IMR-90 (cell line): ENCODE results near the gene MAP1LC3C. TPM values are rescaled to one million over a fixed set of nuclear protein-coding genes. Genes with fewer than 3 reads are reported as not detected.

Experiments used
- ATAC-seq: fragments of 200-7000 bp; cut with Tn5 transposase; 2 replicates; pipeline ENCODE4 v1.9.1; 2020; ENCODE audit warnings: low read depth, mild to moderate bottlenecking, moderate library complexity
- BruUV-seq: library from RNA; stranded (reverse); fragments of 400-500 nt; replicated peaks from 2 replicates; lab custom pipeline; 2021; lab: Mats Ljungman, UMichigan
- CTCF ChIA-PET: fragments of 300-600 bp; formaldehyde crosslinking; extraction: SDS; loops from one replicate; lab custom pipeline; 2021; ENCODE audit warnings: antibody characterized with exemption; lab: Yijun Ruan, JAX
- POLR2A ChIA-PET: fragments of 300-600 bp; sonication (Branson Sonifier 250); formaldehyde crosslinking; loops from one replicate; lab custom pipeline; 2022; ENCODE audit warnings: antibody characterized with exemption; ENCODE audit not compliant: unreplicated experiment; lab: Charles Lee
- DNase-seq: peaks from one replicate; pipeline ENCODE4 v3.0.0; 2013
- H2AFZ ChIP-seq: replicated peaks from 2 replicates; pipeline ENCODE3; 2013; ENCODE audit warnings: low read length, mild to moderate bottlenecking; ENCODE audit not compliant: poor library complexity
- H2AK5ac ChIP-seq: 2 replicates; pipeline ENCODE4 v1.6.1; 2013; ENCODE audit warnings: low read depth, low read length, inconsistent platforms
- H2AK9ac ChIP-seq: replicated peaks from 2 replicates; pipeline ENCODE3; 2013; ENCODE audit warnings: mild to moderate bottlenecking, low read depth, low read length, moderate library complexity; ENCODE audit not compliant: poor library complexity
- H2BK120ac ChIP-seq: 2 replicates; pipeline ENCODE4 v1.6.1; 2013; ENCODE audit warnings: low read depth, low read length, inconsistent platforms
- H2BK15ac ChIP-seq: 3 replicates; pipeline ENCODE4 v1.6.1; 2013; ENCODE audit warnings: low read depth, low read length, inconsistent platforms
- H2BK20ac ChIP-seq: 2 replicates; pipeline ENCODE4 v1.6.1; 2013; ENCODE audit warnings: low read depth, mild to moderate bottlenecking, inconsistent platforms, low read length, moderate library complexity
- H2BK5ac ChIP-seq: 2 replicates; pipeline ENCODE4 v1.6.1; 2013; ENCODE audit warnings: mild to moderate bottlenecking, low read depth, low read length, inconsistent platforms; ENCODE audit not compliant: poor library complexity, severe bottlenecking
- H3K14ac ChIP-seq: replicated peaks from 2 replicates; pipeline ENCODE4 v1.6.1; 2013; ENCODE audit warnings: low read depth, low read length, inconsistent platforms
- H3K18ac ChIP-seq: 2 replicates; pipeline ENCODE4 v1.6.1; 2013; ENCODE audit warnings: low read depth, low read length, control low read depth
- H3K23ac ChIP-seq: 2 replicates; pipeline ENCODE4 v1.6.1; 2013; ENCODE audit warnings: low read depth, low read length, inconsistent platforms
- H3K27ac ChIP-seq: 2 replicates; pipeline ENCODE4 v1.5.1; 2013; ENCODE audit warnings: mild to moderate bottlenecking, control low read depth, low read length; ENCODE audit not compliant: insufficient read depth
- H3K27me3 ChIP-seq: 2 replicates; pipeline ENCODE4 v1.6.1; 2013; ENCODE audit warnings: low read length; ENCODE audit not compliant: control insufficient read depth, insufficient read depth
- H3K36me3 ChIP-seq: 2 replicates; pipeline ENCODE4 v1.6.1; 2013; ENCODE audit warnings: low read length, mixed read lengths; ENCODE audit not compliant: control insufficient read depth, insufficient read depth
- H3K4ac ChIP-seq: 2 replicates; pipeline ENCODE4 v1.6.1; 2013; ENCODE audit warnings: low read depth, low read length, inconsistent platforms
- H3K4me1 ChIP-seq: 2 replicates; pipeline ENCODE4 v1.6.1; 2013; ENCODE audit warnings: low read length, mixed read lengths; ENCODE audit not compliant: control insufficient read depth, insufficient read depth
- H3K4me2 ChIP-seq: 2 replicates; pipeline ENCODE4 v1.6.1; 2013; ENCODE audit warnings: low read depth, mild to moderate bottlenecking, control low read depth, low read length, moderate library complexity
- H3K4me3 ChIP-seq: 2 replicates; pipeline ENCODE4 v1.5.1; 2013; ENCODE audit warnings: low read depth, mild to moderate bottlenecking, control low read depth, low read length, moderate library complexity; ENCODE audit not compliant: insufficient read depth
- H3K56ac ChIP-seq: 2 replicates; pipeline ENCODE4 v1.6.1; 2013; ENCODE audit warnings: low read length, inconsistent platforms; ENCODE audit not compliant: insufficient read depth; ENCODE audit errors: extremely low read depth
- H3K79me1 ChIP-seq, 2 experiments: 2 replicates each; pipeline ENCODE4 v1.6.1; 2013; ENCODE audit warnings: low read length in 2 of 2, inconsistent platforms in 1 of 2, low read depth in 1 of 2
- H3K9ac ChIP-seq: 2 replicates; pipeline ENCODE4 v1.6.1; 2013; ENCODE audit warnings: low read depth, low read length, control low read depth
- H3K9me1 ChIP-seq: 2 replicates; pipeline ENCODE4 v1.6.1; 2013; ENCODE audit warnings: low read length, inconsistent platforms; ENCODE audit not compliant: insufficient read depth
- H3K9me3 ChIP-seq: 2 replicates; pipeline ENCODE4 v1.6.1; 2013; ENCODE audit warnings: low read length; ENCODE audit not compliant: control insufficient read depth, insufficient read depth
- H4K20me1 ChIP-seq: 2 replicates; pipeline ENCODE4 v1.6.1; 2013; ENCODE audit warnings: low read length, inconsistent platforms; ENCODE audit not compliant: insufficient read depth
- H4K5ac ChIP-seq: 2 replicates; pipeline ENCODE4 v1.6.1; 2013; ENCODE audit warnings: mild to moderate bottlenecking, low read depth, low read length, control low read depth
- H4K8ac ChIP-seq, 2 experiments: 2 replicates each; pipeline ENCODE4 v1.6.1; 2013; ENCODE audit warnings: low read depth in 2 of 2, low read length in 2 of 2, control low read depth in 1 of 2, inconsistent platforms in 1 of 2
- H4K91ac ChIP-seq: 2 replicates; pipeline ENCODE4 v1.6.1; 2013; ENCODE audit warnings: low read depth, low read length, inconsistent platforms; ENCODE audit not compliant: insufficient read depth
- CHD1 ChIP-seq: IDR thresholded peaks from 2 replicates; pipeline ENCODE4 v1.6.1; 2012; ENCODE audit warnings: low read depth, low read length, improper control_type of control experiment
- CTCF ChIP-seq: conservative IDR thresholded peaks from 2 replicates; pipeline ENCODE4 v1.5.1; 2012; ENCODE audit warnings: mild to moderate bottlenecking, low read depth, low read length, improper control_type of control experiment
- ELK1 ChIP-seq: fragments of 150-350 bp; IDR thresholded peaks from 2 replicates; pipeline ENCODE4 v1.6.1; 2016; ENCODE audit warnings: low read depth, mild to moderate bottlenecking, low read length, moderate library complexity, borderline replicate concordance
- POLR2A ChIP-seq: IDR thresholded peaks from 2 replicates; pipeline ENCODE4 v1.6.1; 2012; ENCODE audit warnings: mild to moderate bottlenecking, low read depth, low read length
- RFX5 ChIP-seq: IDR thresholded peaks from 2 replicates; pipeline ENCODE4 v1.8.0; 2012; ENCODE audit warnings: low read depth, mild to moderate bottlenecking, low read length, moderate library complexity
- USF2 ChIP-seq: fragments of 150-350 bp; IDR thresholded peaks from 2 replicates; pipeline ENCODE4 v1.6.1; 2017; ENCODE audit warnings: mild to moderate bottlenecking, antibody characterized with exemption, low read length, low read depth
- WGBS, 2 experiments: methylation state at CpG; one replicate each; pipeline versions ENCODE4 v1.1.5 to v1.1.7; 2013; ENCODE audit warnings: missing lambda C conversion rate in 2 of 2; ENCODE audit not compliant: insufficient read length in 1 of 2; ENCODE audit errors: extremely low coverage in 2 of 2; 5-methylcytosine and 5-hydroxymethylcytosine counted together
- dilution Hi-C: fragments of 300-500 bp; cut with HindIII; formaldehyde crosslinking; loops from one replicate; pipeline ENCODE4 v1.14.3; 2018; ENCODE audit warnings: low sequenced_read_pairs; ENCODE audit not compliant: unreplicated experiment
- in situ Hi-C: fragments of 300-500 bp; cut with MboI; formaldehyde crosslinking; loops from 3 replicates; pipeline ENCODE4 v1.14.3; 2019; ENCODE audit warnings: low sequenced_read_pairs, inconsistent platforms, mixed read lengths
- intact Hi-C: fragments of 100-400 bp; cut with micrococcal nuclease; formaldehyde crosslinking; loops from 2 replicates; pipeline ENCODE4 v1.10.0; 2022
- polyA plus RNA-seq, 3 experiments: library from polyadenylated mRNA; depleted of rRNA; stranded (reverse); fragments of >200 nt; gene quantifications; 2 replicates each; pipeline ENCODE4 v1.2.3, GENCODE V29; 2012; ENCODE audit warnings: low replicate concordance in 1 of 3
- total RNA-seq: library from RNA; depleted of rRNA; stranded (reverse); fragments of >200 nt; gene quantifications from 2 replicates; pipeline ENCODE4 v1.2.3, GENCODE V29; 2012

MAP1LC3C gene
- total and polyA plus RNA-seq, 2 of the 4 experiments (the other 2 are of a cell fraction), result under 0.01 TPM; not detected in 1

GRCh38 chr1:242002072-242002471, 3.2 kb upstream of the MAP1LC3C start:
- Histone ChIP-seq H3K36me3 (no peaks in the 10 kb centered on the region), H3K4me3 (no peak overlapping the region), H2AFZ (no peak overlapping the region), H4K91ac (no peak overlapping the region), H2BK20ac (no peak overlapping the region), H3K9ac (no peak overlapping the region), H3K4me2 (no peak overlapping the region), H3K79me1 (no peaks in the 10 kb centered on the region), H4K5ac (no peak overlapping the region), H3K9me3 (no peaks in the 10 kb centered on the region), H3K23ac (no peak overlapping the region), H4K8ac (no peak overlapping the region), H3K27ac (no peak overlapping the region), H2BK120ac (no peak overlapping the region), H2AK9ac (no peak overlapping the region), H2BK15ac (no peak overlapping the region), H3K14ac (no peak overlapping the region), H3K27me3 (no peaks in the 10 kb centered on the region), H3K18ac (no peak overlapping the region), H3K4ac (no peak overlapping the region), H2BK5ac (no peak overlapping the region), H3K9me1 (no peaks in the 10 kb centered on the region), H3K56ac (no peak overlapping the region), H3K4me1 (no peaks in the 10 kb centered on the region), H4K20me1 (no peaks in the 10 kb centered on the region), H2AK5ac (no peak overlapping the region)
- in situ Hi-C loops (no loop called here), dilution Hi-C loops (no loop called here), intact Hi-C loops (no loop called here)
- no peak for DNase-seq
- POLR2A ChIA-PET, result no interaction called here
- no TSS peak for BruUV-seq
- CTCF ChIA-PET, result no interaction called here
- TF ChIP-seq RFX5, result no peak
- no peak for TF ChIP-seq CTCF
- no peak for TF ChIP-seq POLR2A
- TF ChIP-seq USF2, result no peak
- no peak for TF ChIP-seq CHD1
- no peak for TF ChIP-seq ELK1
- no peak for ATAC-seq
- 83% methylated on average over 2 of the region's 5 CpGs; no CpG with 5 or more reads in 1 of the 2 experiments for WGBS, 2 experiments
